ES-I3 (cell line): ENCODE data around the gene DUSP12.
"Not testable (repeated sequence)": the region's sequence is repeated elsewhere in the genome, so short reads cannot be mapped to it uniquely, and the experiment has no call there.

Experiments used
- H3K36me3 ChIP-seq: 2 replicates; pipeline ENCODE4 v1.6.1; 2013; ENCODE audit warnings: mild to moderate bottlenecking, low read length, control low read depth, moderate library complexity; ENCODE audit not compliant: insufficient read depth
- H3K4me1 ChIP-seq: 2 replicates; pipeline ENCODE4 v1.6.1; 2013; ENCODE audit warnings: mild to moderate bottlenecking, control low read depth, low read length; ENCODE audit not compliant: insufficient read depth
- H3K9ac ChIP-seq: 2 replicates; pipeline ENCODE4 v1.6.1; 2013; ENCODE audit warnings: low read depth, mild to moderate bottlenecking, low read length, moderate library complexity
- H3K9me3 ChIP-seq: 2 replicates; pipeline ENCODE4 v1.6.1; 2013; ENCODE audit warnings: mild to moderate bottlenecking, low read length, moderate library complexity; ENCODE audit not compliant: control insufficient read depth, insufficient read depth

DUSP12 gene

DNA sequence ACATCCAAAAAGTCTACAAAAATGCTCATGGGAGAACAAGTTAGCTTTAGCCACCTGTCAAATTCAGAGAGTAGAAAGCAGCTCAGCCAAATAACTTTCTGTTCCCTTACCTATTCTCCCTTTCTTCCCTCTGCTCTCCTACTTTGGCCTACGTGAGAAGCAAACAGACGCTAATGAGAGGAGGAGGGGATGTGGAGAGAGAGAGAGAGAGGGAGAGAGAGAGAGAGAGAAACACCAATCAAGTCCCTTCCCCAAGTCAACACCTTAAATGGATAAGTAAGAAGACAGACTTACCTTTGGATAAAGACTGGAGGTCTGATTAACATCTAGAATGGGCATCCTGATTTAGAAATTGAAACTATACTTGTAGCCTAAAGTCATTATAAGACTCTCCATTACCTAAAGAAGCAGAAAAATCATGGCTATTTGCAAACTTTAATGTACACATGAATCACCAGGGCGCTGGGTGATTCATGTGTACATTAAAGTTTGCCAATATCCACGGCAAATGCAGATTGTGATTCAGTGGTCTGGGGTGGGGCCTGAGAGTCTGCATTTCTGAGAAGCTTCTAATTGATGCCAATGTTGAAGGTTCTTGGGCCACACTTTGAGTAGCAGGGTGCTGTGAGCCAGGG lies 13.1 kb upstream of the DUSP12 start:
- Histone ChIP-seq H3K36me3 (no peaks in the 10 kb centered on the region), H3K9me3 (no peaks in the 10 kb centered on the region), H3K9ac (no peak overlapping the region), H3K4me1 (peaks cover 16% of the 10 kb centered on the region)

DNA sequence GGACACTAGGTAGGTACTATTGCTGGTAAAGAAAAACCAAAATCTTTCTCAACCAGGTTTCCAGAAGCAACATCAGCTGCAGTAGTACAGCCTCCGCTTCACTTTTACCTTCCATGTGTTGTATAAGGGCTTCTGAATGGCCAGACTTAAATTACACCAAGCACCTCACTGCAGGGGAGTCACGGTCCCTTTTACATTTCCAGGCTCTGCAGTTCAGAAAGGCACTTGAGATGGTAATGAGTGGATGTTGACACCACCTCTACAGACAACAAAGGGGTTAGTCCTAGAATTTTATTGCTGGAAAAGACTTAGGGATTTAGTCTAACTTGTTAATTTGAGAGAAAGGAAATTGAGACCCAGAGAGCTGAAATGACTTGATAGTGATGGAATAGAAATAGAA lies 12.0 kb upstream of the DUSP12 start:
- H3K4me1 ChIP-seq = peaks cover 16% of the 10 kb centered on the region

DNA sequence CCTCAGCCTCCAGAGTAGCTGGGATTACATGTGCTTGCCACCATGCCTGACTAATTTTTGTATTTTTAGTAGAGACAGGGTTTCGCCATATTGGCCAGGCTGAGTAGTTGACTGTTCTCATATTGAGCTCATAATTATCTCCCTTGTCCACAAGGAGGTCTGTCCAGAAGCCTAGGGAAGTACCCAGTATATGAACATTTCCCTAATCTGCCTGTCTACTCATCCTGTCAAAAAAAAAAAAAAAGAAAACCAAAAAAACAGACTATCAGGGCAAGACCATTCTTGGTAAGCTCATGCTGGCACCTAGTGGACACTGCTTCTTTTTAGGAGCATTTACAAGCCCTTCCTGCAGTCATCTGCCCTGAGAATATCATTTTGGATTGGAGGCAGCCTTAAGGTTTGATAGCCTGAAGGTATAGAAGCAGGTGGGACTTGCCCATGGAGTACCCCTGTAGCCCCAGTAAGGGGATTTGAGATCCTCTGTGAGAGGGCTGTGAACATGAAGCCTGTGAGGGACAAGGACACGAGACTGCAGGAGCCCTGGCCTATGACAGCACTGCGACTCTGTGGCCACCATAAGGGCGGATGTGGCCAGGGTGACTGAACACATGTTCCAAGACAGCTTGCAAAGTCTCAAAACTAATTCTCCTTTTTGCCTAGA lies 10.8 kb upstream of the DUSP12 start:
- peaks cover 16% of the 10 kb centered on the region for H3K4me1 ChIP-seq
- no peak overlapping the region for H3K9ac ChIP-seq

More for the DNA sequence above, 12.0 kb upstream of the DUSP12 start:
- Histone ChIP-seq H3K9ac (no peak overlapping the region), H3K36me3 (no peaks in the 10 kb centered on the region), H3K9me3 (no peaks in the 10 kb centered on the region)

DNA sequence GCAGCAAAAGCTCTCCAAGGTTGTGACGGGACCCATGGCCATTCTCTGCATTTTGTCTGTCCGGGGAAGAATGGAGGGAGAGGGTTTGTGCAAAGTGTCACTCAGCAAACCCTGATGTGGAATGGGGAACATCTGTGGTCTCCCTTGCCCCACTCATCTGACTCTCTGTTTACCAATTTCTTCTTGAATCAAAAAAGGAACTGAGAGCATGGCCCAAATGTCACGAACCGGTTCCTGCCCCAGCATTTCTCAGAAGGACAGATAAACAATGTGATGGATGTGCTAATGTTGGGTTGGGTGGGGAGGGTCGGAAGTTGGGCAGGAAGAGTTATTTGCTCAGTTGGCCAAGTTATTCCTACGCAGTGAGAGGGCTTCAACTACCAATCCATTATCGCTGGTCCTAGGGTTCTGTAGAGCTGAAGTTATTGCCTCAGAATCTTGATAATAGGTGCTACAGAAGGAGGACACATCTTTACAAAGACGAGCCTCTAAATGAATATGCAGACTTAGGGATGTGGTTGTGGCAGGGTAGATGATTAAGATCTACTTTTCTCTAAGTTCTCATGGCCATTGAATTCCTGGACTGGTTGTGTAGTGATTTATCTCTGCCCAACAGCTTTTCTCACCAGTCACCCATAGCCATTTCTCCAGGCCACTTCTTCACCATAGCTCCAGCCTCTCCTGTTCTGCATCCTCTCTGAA lies 9.6 kb upstream of the DUSP12 start:
- peaks cover 16% of the 10 kb centered on the region for H3K4me1 ChIP-seq

More for the DNA sequence above, 10.8 kb upstream of the DUSP12 start:
- no peaks in the 10 kb centered on the region for H3K36me3 ChIP-seq
- no peaks in the 10 kb centered on the region for H3K9me3 ChIP-seq

DNA sequence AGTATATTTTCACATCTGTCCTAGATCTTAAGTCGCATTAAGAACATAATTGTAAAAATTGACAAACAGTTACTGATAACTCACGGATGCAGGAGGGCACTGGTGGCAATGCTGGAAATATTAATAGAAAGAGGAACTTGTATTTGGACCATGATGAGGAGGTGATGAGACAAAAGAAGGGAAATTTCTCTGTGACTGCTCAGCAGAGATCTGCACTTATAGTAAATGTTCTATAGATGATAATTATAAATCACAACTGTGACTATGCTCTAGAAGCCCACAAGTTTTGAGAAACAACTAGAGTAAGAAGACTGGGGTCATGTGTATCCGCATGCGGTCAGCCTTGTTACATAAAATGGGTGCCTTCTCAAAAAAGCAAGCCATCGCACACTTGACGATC lies 8.7 kb upstream of the DUSP12 start:
- no peaks in the 10 kb centered on the region for H3K9me3 ChIP-seq
- H3K9ac ChIP-seq = no peak overlapping the region
- H3K4me1 ChIP-seq = peaks cover 14% of the 10 kb centered on the region
- no peaks in the 10 kb centered on the region for H3K36me3 ChIP-seq

More for the DNA sequence above, 9.6 kb upstream of the DUSP12 start:
- no peak overlapping the region for H3K9ac ChIP-seq
- no peaks in the 10 kb centered on the region for H3K36me3 ChIP-seq
- H3K9me3 ChIP-seq = no peaks in the 10 kb centered on the region

DNA sequence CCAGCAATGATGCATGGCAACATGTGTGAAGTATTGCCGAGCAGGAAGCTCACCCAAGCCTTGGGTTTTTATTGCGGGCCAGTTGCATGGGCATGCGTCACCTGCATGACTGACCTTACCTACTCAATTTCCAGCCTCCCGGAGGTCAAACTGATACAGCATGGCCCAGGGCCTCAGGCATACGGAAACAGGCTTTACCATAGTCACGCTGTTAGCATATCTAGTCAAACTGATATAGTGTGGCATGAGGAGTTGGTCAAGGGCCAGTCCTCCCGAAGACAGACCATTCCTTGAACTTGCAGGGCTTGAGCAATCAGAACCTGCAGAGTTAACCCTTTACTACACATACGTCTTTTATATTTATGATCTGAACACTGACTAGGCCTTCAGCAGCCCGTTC lies 6.4 kb upstream of the DUSP12 start:
- Histone ChIP-seq H3K4me1 (no peaks in the 10 kb centered on the region), H3K9ac (no peak overlapping the region), H3K36me3 (no peaks in the 10 kb centered on the region), H3K9me3 (no peaks in the 10 kb centered on the region)

DNA sequence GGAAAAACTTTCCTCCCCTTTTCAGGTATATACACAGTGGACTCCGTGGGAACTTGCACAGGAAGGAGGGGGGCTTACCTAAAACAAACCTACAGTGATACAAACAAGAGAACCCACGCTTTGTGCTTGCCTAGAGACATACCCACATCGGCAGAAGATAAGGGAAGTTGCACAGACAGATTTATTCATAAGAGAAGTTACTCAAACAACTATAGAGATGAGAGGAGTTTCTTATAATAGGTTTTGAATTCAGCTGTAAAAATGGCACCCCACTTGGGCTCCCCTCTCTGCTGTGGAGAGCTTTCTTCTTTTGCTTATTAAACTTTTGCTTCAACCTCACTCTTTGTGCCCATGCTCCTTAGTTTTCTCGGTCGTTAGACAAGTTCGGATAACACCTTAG lies 1.8 kb upstream of the DUSP12 start:
- H3K9ac ChIP-seq = no peak overlapping the region
- H3K9me3 ChIP-seq = no peaks in the 10 kb centered on the region
- peaks cover 5% of the 10 kb centered on the region; the same call in 1 of the 2 replicates for H3K36me3 ChIP-seq
- no peaks in the 10 kb centered on the region for H3K4me1 ChIP-seq

DNA sequence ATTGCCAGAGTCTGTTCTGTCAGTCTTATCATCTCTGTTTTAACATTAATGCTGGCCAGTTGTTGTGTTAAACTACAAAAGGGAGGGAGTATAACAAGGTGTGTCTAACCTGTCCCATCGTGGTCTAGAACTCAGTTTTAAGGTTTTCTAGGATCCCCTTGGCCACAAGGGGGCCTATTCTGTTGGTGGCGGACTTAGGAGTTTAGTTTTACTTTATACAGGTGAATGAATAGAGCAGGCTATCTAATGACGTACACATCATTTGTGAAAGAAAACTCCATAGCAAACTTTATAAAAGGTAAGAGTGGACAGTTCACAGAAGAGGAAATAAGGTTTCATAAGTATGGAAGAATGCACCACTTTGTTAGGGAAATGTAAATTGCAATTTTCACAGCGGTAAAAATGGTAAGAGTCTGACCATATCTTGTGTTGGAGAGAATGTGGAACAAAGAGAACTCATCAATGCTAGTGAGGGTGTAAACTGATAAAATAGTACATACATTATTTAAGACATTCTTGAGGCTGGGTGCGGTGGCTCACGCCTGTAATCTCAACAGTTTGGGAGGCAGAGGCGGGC lies 14.0 kb downstream of the DUSP12 start:
- no peaks in the 10 kb centered on the region for H3K9me3 ChIP-seq
- H3K4me1 ChIP-seq = no peaks in the 10 kb centered on the region
- H3K9ac ChIP-seq = no peak overlapping the region; the same call in 1 of the 2 replicates
- no peaks in the 10 kb centered on the region for H3K36me3 ChIP-seq

DNA sequence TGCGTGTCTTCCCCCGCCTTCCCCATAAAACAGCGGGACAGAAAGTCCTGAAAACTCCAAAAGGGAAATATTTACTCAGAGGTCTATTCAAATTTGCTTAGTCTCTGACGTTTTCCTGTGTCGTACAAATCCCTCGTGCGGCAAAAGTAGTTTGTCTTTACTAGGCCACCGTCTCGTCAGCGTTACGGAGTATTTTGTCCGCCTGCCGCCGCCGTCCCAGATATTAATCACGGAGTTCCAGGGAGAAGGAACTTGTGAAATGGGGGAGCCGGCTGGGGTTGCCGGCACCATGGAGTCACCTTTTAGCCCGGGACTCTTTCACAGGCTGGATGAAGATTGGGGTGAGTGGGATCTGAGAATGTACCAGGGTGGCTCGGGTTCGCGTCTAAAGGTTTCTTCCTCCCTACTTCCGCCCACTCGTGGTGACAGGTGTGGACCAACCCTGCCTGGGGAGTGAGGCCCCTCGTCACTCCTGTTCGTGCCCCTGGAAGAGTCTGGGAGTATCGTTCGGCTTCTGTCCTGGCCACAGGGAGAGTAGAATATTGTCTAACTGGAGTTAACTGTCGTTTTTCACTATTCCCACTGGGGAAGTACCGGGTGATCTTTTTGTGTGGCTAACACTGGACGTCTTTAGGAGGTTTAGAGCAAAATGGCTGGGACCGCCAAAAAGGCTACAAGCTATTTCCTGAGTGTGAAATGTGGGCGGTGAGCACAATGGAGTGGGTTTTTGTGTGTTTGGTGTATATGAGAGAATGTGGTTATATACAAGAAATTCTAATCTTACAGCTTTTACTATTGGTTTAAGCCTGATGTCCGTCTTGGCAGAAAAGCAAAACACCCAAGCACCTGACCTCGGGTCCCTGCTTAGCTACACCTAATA lies 16.8 kb downstream of the DUSP12 start, which contains the start of gene ATF6:
TSS of gene ATF6 (plus strand) at position 219 of the 880 bp plus-strand sequence. CDS start at position 260, 41 bp downstream.
- Histone ChIP-seq H3K4me1 (no peaks in the 10 kb centered on the region), H3K9ac (peak within 1 kb of the TSS; percentile 93), H3K9me3 (no peaks in the 10 kb centered on the region), H3K36me3 (no peaks in the 10 kb centered on the region)

DNA sequence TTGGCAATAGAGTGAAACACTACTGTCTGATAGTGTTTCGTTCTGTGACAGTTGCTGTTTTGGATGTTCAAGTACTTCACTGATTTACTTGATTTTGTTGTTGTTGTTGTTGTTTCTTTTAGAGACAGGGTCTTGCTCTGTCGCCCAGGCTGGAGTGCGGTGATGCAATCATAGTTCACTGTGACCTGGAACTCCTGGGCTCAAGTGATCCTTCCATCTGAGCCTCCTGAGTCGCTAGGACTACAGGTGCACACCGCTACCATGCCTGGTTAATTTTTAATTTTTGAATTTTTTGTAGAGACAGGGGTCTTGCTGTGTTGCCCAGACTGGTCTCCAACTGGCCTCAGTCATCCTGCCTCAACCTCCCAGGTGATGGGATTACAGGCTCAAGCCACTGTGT lies 18.9 kb downstream of the DUSP12 start:
- Histone ChIP-seq H3K36me3 (no peaks in the 10 kb centered on the region), H3K9me3 (no peaks in the 10 kb centered on the region), H3K9ac (no peak overlapping the region), H3K4me1 (no peaks in the 10 kb centered on the region)

DNA sequence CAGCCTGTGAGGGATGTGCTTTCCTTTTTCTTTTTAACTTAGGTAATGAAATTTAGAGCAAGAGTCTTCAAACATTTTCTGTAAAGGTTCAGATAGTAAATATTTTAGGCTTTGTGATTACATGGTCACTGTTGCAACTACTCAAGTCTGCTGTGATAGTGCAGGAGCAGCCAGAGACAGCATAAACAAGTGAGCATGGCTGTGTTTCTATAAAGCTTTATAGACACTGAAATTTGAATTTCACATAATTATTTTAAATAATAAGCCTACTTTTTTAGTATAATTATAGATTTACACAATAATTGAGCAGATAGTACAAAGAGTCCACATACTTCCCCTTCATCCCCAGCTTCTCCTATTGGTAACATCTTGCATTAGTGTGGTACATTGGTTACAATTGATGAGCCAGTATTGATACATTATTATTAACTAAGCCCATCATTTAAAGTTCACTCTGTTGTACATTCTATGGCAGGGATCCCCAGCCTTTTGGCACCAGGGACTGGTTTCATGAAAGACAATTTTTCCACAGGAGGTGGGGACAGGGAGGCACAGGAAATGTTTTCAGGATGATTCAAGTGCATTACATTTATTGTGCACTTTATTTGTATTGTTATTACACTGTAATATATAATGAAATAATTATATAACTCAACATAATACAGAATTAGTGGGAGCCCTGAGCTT lies 19.5 kb downstream of the DUSP12 start:
- H3K9ac ChIP-seq = no peak overlapping the region
- no peaks in the 10 kb centered on the region for H3K36me3 ChIP-seq
- H3K4me1 ChIP-seq = no peaks in the 10 kb centered on the region
- H3K9me3 ChIP-seq = no peaks in the 10 kb centered on the region

DNA sequence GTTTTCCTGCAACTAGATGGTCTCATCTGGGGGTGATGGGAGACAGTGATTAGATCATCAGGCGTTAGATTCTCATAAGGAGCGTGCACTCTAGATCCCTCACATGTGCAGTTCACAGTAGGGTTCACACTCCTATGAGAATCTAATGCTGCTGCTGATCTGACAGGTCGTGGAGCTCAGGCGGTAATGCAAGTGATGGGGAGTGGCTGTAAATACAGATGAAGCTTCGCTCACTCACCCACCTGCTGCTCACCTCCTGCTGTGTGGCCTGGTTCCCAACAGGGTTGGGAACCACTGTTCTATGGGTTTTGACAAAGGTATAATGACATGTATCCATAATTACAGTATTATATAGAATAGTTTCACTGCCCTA lies 20.1 kb downstream of the DUSP12 start:
- H3K9ac ChIP-seq, H3K36me3 ChIP-seq, H3K9me3 ChIP-seq, H3K4me1 ChIP-seq: not testable (repeated sequence)

DNA sequence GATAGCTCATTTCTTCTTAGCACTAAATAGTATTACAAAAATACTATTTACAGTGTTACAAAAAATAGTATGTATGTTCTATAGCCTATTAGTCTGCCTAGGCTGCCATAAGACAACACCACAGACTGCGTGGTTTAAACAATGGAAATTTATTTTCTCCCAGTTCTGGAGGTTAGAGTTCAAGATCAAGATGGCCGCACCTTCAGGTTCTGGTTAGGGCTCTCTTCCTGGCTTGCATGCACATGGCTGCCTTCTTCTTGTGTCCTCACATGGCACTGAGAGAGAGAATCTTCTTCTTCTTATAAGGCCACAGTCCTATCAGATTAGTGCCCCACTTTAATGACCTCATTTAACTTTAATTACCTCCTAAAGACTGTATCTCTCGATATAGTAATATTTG lies 20.7 kb downstream of the DUSP12 start:
- Histone ChIP-seq H3K4me1 (no peaks in the 10 kb centered on the region), H3K9ac (no peak overlapping the region), H3K9me3 (no peaks in the 10 kb centered on the region), H3K36me3 (no peaks in the 10 kb centered on the region)
